ENCODE data around the gene EFR3B.

The EFR3B gene

DNA sequence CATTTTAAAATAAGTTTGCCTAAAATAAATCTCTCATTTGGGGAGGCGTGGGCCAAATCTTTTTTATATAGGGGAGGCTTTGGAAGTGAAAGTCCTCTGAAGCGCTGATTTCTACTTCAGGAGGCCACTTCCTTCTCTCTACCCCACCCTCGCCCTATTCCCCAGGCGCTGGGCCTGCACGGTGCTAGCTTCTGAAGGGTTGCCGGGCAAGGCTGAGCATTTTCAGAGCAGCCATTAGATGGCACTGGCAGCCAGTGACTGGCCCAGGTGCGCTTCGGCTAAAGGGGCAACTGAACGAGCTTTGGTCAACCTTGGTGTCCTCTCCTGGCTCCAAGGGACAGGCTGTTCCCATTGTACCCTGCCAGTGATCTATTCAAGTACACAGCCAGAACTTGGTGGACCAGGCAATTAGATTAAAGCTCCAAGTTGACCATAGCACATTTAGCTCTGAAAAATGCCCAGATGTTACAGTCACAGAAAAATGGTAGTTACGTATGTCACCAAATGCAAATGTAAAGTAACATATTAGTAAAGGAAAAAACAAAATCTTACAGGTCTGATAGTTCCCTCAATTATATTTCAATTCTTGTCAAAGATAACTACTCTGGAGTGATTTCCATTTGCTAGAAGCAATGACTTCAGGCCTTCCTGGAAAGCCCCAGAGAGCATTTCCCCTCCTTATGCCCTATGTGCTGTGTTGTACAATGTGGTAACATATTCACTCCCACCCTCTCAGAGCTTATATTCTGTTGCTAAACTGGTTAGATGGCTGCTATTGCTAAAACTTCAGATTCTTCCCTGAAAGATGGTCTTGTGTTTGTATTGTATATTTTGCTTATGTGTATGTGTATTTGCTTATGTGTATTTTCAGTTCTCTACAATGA lies 124.4 kb downstream of the EFR3B start:
- H3K9me3 ChIP-seq, result no peaks in the 10 kb centered on the region
- peak; percentile 59 for DNase-seq
- peaks cover 27% of the 10 kb centered on the region for H3K27me3 ChIP-seq
- H3K4me3 ChIP-seq (ENCODE audit: low read depth, low read length), result no peak overlapping the region
- no peaks in the 10 kb centered on the region for H3K4me1 ChIP-seq
- no peaks in the 10 kb centered on the region for H3K36me3 ChIP-seq
- peak; percentile 59 for TF ChIP-seq CTCF (IDR thresholded peaks at IDR 0.05; ENCODE audit: low read depth, low read length)

GRCh38 chr2:25168256-25169072 lies 126.6 kb downstream of the EFR3B start, which contains the start of gene POMC:
TSS of gene POMC (minus strand) at chr2:25168580. CDS start at chr2:25164772, 3,808 bp downstream.
- Histone ChIP-seq H3K4me3 (ENCODE audit: low read depth, low read length) (peak within 1 kb of the TSS; percentile 59), H3K4me1 (no peaks in the 10 kb centered on the region), H3K27me3 (peaks cover 27% of the 10 kb centered on the region), H3K36me3 (no peaks in the 10 kb centered on the region), H3K9me3 (no peaks in the 10 kb centered on the region)
- no peak for TF ChIP-seq CTCF (IDR thresholded peaks at IDR 0.05; ENCODE audit: low read depth, low read length)
- peak; percentile 49 for DNase-seq

DNA sequence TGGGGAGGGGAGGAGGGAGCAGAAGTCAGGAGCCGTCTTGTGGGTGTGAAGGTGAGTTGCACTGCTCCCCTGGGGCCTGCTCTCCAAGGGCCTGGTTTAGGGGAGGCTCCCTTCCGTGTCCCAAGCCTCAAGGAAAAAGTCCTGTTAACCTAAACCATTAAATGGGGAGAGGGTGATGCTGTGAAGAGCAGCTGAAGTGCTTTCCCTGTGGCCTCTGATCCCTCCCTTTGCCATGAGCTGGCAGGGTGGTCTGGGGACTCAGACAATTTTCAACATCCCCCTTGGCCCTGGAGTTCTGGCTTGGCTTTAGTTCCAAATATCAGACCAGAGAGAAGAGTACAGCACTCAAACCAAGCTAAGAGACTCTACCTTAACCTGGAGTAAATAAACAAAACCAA lies 127.2 kb downstream of the EFR3B start:
- Histone ChIP-seq H3K27me3 (peaks cover 27% of the 10 kb centered on the region), H3K36me3 (no peaks in the 10 kb centered on the region), H3K4me3 (ENCODE audit: low read depth, low read length) (no peak overlapping the region; the same call in 1 of the 2 replicates), H3K9me3 (no peaks in the 10 kb centered on the region), H3K4me1 (no peaks in the 10 kb centered on the region)
- DNase-seq, result no peak
- no peak for TF ChIP-seq CTCF (IDR thresholded peaks at IDR 0.05; ENCODE audit: low read depth, low read length)

- no peak overlapping the region for H3K4me3 ChIP-seq (ENCODE audit: low read depth, low read length)
- H3K27me3 ChIP-seq, result peaks cover 27% of the 10 kb centered on the region
- no peak for DNase-seq
- no peaks in the 10 kb centered on the region for H3K36me3 ChIP-seq
- TF ChIP-seq CTCF (IDR thresholded peaks at IDR 0.05; ENCODE audit: low read depth, low read length), result peak; percentile 9; the same call in 1 of the 2 replicates
- no peaks in the 10 kb centered on the region for H3K9me3 ChIP-seq
- no peaks in the 10 kb centered on the region for H3K4me1 ChIP-seq
Measured at GRCh38 chr2:25170888-25171287, 129.0 kb downstream of the EFR3B start.

GRCh38 chr2:25173719-25174118 lies 131.8 kb downstream of the EFR3B start:
- Histone ChIP-seq H3K27me3 (peaks cover 13% of the 10 kb centered on the region), H3K36me3 (no peaks in the 10 kb centered on the region), H3K4me1 (no peaks in the 10 kb centered on the region), H3K4me3 (ENCODE audit: low read depth, low read length) (no peak overlapping the region), H3K9me3 (no peaks in the 10 kb centered on the region)
- TF ChIP-seq CTCF (IDR thresholded peaks at IDR 0.05; ENCODE audit: low read depth, low read length), result no peak
- DNase-seq, result no peak
